GM11168 (cell line): ENCODE measurements around the gene TMEM258.

Experiments
- in situ Hi-C: fragments of 300-500 bp; cut with MboI; formaldehyde crosslinking; loops from one replicate; pipeline ENCODE4 v1.12.0; 2022; ENCODE audit warnings: low sequenced_read_pairs; ENCODE audit not compliant: unreplicated experiment

TMEM258 gene

DNA sequence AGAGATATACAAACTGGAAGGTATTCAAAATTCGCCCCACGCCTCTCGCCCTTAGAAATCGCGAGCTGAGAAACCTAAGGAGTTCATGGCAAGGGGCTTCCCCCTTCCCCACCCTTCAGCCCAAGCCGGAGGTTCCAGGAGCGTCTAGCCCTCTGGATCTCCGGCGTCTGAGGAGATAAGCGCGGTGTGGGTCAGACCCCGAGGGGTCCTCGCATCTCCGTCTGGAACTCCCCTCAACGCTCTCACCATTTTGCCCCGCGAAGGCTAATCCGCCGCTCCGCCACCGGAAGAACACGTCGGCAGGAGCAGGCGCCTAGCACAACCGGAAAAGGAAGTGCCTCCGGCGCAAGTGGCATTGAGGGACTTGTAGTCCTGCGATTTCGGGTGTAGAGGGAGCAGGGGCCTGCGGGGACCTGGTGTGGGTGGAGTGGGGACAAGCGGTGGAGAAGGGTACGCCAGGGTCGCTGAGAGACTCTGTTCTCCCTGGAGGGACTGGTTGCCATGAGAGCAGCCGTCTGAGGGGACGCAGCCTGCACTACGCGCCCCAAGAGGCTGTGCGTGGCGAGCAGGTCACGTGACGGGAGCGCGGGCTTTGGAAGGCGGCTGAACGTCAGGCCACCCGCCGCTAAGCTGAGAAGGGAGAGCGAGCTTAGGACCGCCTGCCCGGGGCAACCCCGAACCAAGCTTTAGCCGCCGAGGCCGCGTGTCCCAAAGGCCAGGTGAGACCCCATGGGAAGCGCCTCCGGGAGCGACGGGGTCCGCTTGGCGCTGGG lies at the start of gene TMEM258, which contains the start of gene FEN1:
Gene TMEM258 (minus strand): TSS at position 290 of the 773 bp plus-strand sequence. CDS start 41 bp downstream, at position 249.
Gene FEN1 (plus strand): TSS at position 602 of the 773 bp plus-strand sequence. CDS start 2,451 bp downstream, outside the sequence.
- in situ Hi-C loops = loop anchor here (5.0 kb wide), 1 partner anchor 105 kb away; no protein-coding TSS in a partner anchor

GRCh38 chr11:61841636-61842527 lies 49.5 kb upstream of the TMEM258 start:
- in situ Hi-C loops = no loop called here

DNA sequence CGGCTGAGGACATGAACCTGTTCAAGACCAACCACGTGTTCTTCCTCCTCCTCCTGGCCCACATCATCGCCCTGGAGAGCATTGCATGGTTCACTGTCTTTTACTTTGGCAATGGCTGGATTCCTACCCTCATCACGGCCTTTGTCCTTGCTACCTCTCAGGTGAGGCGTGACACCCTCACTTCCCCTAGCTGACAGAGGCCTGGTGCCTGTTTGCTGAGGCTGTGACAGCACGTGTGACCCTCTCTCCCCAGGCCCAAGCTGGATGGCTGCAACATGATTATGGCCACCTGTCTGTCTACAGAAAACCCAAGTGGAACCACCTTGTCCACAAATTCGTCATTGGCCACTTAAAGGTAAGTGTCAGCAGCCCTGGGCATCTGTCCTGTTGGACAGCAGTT lies 48.0 kb upstream of the TMEM258 start:
- in situ Hi-C loops = no loop called here

DNA sequence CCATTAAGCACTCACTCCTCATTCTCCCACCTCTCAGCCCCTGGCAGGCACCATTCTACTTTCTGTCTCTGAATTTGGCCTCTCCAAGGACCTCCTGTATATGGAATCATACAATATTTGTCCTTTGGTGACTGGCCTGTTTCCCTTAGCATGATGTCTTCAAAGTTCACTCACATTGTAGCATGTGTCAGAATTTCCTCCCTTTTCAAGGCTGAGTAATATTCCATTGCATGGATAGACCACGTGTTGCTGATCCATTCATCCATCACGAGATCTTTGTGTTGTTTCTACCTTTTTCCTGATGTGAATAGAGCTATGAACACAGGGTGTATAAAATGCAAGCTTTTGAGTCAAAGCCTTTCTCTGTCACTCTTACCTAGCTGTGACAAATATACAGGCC lies 47.3 kb upstream of the TMEM258 start:
- in situ Hi-C loops = no loop called here

DNA sequence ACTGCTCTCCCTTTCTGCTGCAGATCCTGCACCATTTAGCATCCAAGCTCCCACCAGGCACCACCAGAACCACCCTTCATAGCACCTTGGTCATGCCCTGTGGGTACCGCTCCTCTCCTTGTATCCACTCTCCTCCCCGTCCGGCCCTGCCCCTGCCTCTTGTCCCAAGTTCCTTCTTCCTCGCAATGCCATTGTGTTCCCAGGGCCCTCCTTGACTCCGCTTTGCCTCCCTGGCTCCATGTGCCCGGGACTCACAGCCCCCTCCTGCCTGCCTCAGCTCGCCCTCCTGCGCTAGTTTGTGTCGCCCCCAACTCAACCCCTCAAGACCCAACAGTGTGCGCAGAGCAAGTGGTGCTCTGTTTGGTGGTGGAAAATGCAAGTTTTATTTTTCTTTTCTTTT lies 46.5 kb upstream of the TMEM258 start:
- in situ Hi-C loops = no loop called here

DNA sequence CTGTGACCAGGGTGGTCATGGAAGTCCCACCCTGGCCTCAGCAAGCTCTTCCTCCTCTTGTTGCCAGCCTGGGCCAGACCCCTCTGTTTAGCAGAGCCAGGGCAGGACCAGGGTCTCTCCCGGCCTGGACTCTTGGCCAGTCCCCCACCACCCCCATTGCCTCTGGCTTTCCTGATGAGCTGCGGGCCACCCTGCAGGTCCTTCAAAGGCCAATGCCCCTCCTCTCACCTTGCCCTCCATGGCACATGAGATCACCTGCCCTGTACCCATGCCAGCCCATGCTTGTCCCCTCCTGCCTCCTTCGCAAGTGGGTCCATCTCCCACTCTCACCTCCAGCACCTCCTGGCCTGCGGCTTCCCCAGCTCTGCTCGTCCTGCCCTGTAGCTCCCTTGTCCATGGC lies 46.1 kb upstream of the TMEM258 start:
- in situ Hi-C loops = no loop called here

GRCh38 chr11:61837411-61838005 lies 45.1 kb upstream of the TMEM258 start:
- in situ Hi-C loops = no loop called here

- in situ Hi-C loops = no loop called here
These were observed 43.8 kb upstream of the TMEM258 start for GRCh38 chr11:61836193-61836592.

- in situ Hi-C loops = no loop called here
These were observed 42.1 kb upstream of the TMEM258 start for GRCh38 chr11:61834278-61835048.

- in situ Hi-C loops = no loop called here
These were observed 41.5 kb upstream of the TMEM258 start for GRCh38 chr11:61833926-61834277.

- in situ Hi-C loops = no loop called here
These were observed 41.1 kb upstream of the TMEM258 start for GRCh38 chr11:61833471-61833870.

DNA sequence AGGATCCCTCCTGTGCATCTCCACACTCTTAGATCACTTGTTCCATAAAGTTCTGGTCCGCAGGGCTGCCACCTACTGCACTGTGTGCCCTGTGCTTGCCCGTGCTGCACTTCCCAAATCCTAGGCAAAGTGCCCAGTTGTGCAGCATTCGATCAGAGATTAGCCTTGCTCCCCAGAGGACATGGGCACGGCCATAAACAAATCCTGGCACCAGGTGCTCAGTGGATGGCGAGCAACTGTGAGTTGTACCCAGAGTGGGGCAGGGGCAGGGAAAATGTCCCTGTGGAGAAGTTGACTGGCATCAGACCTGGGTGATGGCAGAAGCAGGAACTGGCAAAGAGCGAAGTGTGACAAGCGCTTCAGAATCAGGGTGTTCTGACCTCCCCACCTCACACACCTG lies 40.4 kb upstream of the TMEM258 start:
- in situ Hi-C loops = no loop called here

DNA sequence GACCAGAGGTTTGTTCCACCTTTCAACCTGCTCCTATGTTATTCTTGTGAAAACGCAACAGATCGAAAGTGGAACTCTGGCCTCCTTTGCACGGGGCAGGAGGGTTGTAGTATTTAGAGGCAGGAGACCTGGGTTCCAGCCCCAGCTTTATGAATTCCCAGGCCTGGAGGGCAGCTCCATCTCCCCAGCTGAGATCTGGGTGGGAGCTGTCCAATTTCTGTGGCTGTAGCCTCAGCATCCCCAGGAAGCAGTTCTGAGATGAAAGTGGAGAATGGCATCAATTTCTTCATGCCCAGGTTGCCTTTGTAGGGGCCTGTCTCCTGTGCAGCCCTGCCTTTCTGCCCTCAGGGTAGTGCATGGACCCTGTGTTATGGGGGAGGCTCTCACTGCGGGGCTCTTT lies 39.8 kb upstream of the TMEM258 start:
- in situ Hi-C loops = no loop called here

DNA sequence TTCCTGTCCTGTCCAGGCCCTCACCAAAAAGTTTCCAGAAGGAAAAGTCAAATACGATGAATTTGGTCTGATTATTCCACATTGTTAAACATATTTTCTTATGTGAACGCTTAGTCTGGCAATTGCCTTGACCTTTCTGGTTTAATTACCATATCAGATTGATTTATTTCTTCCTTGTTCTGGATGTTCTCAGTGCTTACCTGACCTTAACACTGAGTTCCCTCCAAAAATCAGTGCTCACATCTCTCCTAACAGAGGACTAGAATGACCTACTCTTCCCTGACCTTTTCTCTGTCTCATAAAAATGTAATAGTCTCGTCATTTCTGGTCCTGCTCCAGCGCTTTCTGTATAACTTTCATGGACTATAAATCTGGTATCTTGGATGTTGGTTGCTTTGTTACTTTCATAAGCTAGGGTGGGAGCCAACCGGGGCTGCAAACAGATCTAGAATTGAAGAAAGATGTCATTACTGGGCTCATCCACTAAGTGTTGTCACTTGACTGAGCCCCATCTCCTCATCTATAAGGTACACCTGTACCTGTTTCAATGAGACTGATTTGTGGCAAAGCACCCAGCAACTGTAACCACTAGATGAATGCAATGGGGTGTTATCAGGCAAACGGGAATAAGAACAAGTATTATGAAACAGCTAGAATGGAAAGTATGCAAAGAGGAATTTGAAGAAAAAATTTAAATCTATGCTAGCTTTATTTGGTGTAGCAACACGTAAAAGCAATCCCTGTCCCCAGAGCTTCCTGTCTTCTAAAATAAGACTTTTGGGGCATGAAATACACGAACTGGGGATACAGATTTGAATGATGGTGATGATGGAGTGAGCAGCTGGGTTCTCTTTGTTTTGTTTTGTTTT lies 38.1 kb upstream of the TMEM258 start:
- in situ Hi-C loops = no loop called here

- in situ Hi-C loops = no loop called here
These were observed 37.4 kb upstream of the TMEM258 start for GRCh38 chr11:61829806-61830205.

DNA sequence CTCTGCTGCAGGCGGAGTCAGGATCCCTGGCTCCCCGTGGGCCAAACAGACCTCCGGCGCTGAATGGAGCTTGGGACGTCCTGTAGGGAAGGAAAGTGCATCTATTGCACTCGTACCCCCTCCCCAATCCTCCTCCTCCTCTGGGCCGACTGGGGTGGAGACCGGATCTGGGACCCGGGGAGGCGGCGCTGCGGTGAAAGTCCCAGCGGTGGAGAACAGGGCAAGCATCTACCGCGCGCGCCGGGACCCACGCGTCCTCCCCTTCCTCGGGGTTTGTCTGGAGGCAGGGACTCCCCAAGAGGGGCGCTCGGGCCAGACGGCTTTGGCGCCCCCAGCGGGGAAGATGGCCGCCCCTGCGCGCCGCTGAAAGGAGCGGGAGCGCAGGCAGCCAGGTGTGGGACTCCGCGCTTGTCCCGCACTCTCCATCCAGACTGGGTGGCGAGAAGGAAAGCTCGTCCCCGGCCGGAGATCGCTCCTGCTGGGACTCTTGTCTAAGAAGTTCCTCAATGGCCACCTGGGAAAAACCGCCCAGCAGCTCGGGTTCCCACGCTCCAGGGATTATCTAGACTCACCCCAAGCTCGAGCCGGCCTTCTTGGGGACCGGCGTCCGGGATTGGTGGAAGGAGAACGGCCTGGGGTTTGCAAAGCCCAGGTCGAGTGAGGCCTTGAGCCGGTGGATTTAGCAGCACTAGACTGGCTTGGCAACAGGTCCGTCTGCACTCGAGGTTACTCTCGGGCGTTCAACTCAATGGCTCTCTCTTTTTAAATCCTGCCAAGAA lies 36.4 kb upstream of the TMEM258 start:
- in situ Hi-C loops = no loop called here

GRCh38 chr11:61828379-61828628 lies 35.9 kb upstream of the TMEM258 start:
- in situ Hi-C loops = no loop called here

GRCh38 chr11:61827571-61828378 lies 35.4 kb upstream of the TMEM258 start, which contains the start of gene FADS2:
FADS2 (plus strand) TSS chr11:61828300; CDS start chr11:61828391, 91 bp downstream.
- in situ Hi-C loops = no loop called here
